ENCODE measurements around the gene KDM4B. TPM values are rescaled to one million over a fixed set of nuclear protein-coding genes. Genes with fewer than 3 reads are reported as not detected.

KDM4B gene
- total and polyA plus RNA-seq, 9 of the 15 experiments (the other 6 are each of a cell fraction or from before 2014, with no cell fraction given): 0.21 to 29.9 (median 7.3) TPM

DNA sequence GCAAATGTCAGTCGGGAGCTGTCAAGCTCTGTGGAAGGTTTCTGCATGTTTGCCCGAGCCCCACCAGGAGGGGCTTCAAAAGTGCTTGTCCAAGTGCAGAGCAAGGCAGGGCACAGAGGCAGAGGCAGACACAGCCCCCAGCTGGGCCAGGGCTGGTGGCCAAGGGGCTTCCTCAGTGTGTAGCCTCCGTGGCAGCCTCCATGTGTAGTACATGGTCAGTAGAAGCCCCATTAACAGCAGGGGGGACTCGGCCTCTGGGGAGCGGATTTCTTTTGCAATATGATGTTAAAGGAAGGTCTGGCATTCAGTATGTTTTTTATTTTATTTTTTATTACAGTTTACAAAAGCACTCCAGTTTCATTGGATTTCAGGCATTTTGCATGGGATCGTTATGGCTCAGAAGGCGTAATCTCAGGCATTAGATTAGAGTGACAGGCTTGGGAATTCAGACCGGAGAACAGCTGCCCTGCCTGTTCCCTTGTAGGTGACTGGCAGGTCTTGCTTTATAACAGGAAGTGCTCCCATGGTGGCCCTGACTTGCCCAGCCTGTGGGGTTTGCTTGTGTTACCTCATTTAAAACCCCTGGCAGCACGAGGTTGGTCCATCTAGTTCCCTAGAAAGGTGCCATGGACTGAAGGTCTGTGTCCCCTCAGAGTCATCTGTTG lies 129.2 kb downstream of the KDM4B start:
- TF ChIP-seq, protein P1, sequence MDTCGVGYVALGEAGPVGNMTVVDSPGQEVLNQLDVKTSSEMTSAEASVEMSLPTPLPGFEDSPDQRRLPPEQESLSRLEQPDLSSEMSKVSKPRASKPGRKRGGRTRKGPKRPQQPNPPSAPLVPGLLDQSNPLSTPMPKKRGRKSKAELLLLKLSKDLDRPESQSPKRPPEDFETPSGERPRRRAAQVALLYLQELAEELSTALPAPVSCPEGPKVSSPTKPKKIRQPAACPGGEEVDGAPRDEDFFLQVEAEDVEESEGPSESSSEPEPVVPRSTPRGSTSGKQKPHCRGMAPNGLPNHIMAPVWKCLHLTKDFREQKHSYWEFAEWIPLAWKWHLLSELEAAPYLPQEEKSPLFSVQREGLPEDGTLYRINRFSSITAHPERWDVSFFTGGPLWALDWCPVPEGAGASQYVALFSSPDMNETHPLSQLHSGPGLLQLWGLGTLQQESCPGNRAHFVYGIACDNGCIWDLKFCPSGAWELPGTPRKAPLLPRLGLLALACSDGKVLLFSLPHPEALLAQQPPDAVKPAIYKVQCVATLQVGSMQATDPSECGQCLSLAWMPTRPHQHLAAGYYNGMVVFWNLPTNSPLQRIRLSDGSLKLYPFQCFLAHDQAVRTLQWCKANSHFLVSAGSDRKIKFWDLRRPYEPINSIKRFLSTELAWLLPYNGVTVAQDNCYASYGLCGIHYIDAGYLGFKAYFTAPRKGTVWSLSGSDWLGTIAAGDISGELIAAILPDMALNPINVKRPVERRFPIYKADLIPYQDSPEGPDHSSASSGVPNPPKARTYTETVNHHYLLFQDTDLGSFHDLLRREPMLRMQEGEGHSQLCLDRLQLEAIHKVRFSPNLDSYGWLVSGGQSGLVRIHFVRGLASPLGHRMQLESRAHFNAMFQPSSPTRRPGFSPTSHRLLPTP (IDR thresholded peaks at IDR 0.05; ENCODE audit: borderline replicate concordance, extremely low read depth, insufficient read length): no peak
- TF ChIP-seq DPF2 (IDR thresholded peaks at IDR 0.05): no peak
- TF ChIP-seq BRF1 (IDR thresholded peaks at IDR 0.05; ENCODE audit: borderline replicate concordance, extremely low read depth, insufficient read length): no peak
- TF ChIP-seq DNMT1 (IDR thresholded peaks at IDR 0.05): no peak
- no peak for TF ChIP-seq UBTF (IDR thresholded peaks at IDR 0.05; ENCODE audit: borderline replicate concordance in 1 of 2, low read depth in 2 of 2, low read length in 2 of 2)
- Histone ChIP-seq H3K4me2 (ENCODE audit: insufficient read depth, low read length) (no peak overlapping the region), H3K9ac (ENCODE audit: insufficient read depth in 1 of 2, low read depth in 2 of 2, low read length in 2 of 2) (no peak overlapping the region), H3K9me3 (replicated peaks; ENCODE audit: control insufficient read depth, insufficient read depth, low read depth, low read length) (peaks cover 15% of the 10 kb centered on the region), H3K36me3 (ENCODE audit: control insufficient read depth, insufficient read depth, low read length) (peaks cover 8% of the 10 kb centered on the region; the same call in 2 of the 3 replicates), H3K4me1 (replicated peaks in 1 of 2; ENCODE audit: control insufficient read depth in 2 of 2, insufficient read depth in 2 of 2, low read length in 2 of 2) (peaks cover 8 to 31% of the 10 kb centered on the region in 2 experiments), H3K79me2 (ENCODE audit: control insufficient read depth, insufficient read depth, low read length) (peaks cover 9% of the 10 kb centered on the region; the same call in 1 of the 3 replicates), H3K4me3 (no peak overlapping the region), H3K27me3 (ENCODE audit: control insufficient read depth in 2 of 2, insufficient read depth in 2 of 2, low read length in 2 of 2) (no peaks in the 10 kb centered on the region), H2AFZ (ENCODE audit: low read depth, low read length) (no peak overlapping the region), H3K27ac (ENCODE audit: extremely low read depth, low read depth, low read length) (no peak overlapping the region), H4K20me1 (replicated peaks; ENCODE audit: control insufficient read depth, insufficient read depth, low read length) (0 out of 2 replicates have a peak, but pooled peaks cover 1% of the 10 kb centered on the region), H3K9me1 (ENCODE audit: control insufficient read depth, insufficient read depth, low read length) (peaks cover 3% of the 10 kb centered on the region)
- no TSS peak for BruUV-seq (replicated peaks)
- DNase-seq (ENCODE audit: extremely low read depth in 1 of 4, low spot score in 3 of 4): no peak
- ChIA-PET POLR2A (no interaction called here), CTCF (ENCODE audit: low intra/inter-chr PET ratio) (no interaction called here)
- in situ Hi-C loops (cut with MboI) (no loop called here), intact Hi-C loops (cut with micrococcal nuclease) (no loop called here)
- no peak for FAIRE-seq
- WGBS (ENCODE audit: insufficient coverage, low coverage, missing lambda C conversion rate): 92% methylated on average over 8 of the region's 9 CpGs
- no peak for ATAC-seq
